Measurements from ENCODE around the gene NF1. TPM values are rescaled to one million over a fixed set of nuclear protein-coding genes. Genes with fewer than 3 reads are reported as not detected.

Gene NF1
- total RNA-seq, 4 donors from 2014 or later, result 66.1 to 107 (median 90.9) TPM

DNA sequence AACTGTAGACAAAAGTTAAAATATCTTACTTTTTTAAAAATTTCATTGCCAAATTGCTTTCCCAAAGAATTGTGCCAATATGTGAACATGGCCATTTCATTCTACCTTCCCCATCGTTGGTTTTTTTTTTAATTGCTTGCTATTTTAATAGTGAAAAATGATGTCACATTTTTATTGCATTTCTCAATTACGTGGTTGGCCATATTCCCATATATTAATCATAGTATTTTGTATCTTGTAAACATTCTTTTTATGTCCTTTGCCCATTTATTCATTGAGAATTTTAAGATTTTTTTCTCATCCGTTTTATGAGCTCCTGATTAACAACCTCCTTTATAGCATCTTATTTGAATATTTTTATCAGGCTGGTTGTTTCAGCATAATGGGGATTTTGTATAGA is 195.0 kb downstream of the NF1 start:
- DNase-seq (ENCODE audit: low spot score in 2 of 2), result no peak
- WGBS, 2 donors, result 52 to 54% methylated on average over 3 of the region's 3 CpGs
- no peaks in the 10 kb centered on the region for H3K4me1 ChIP-seq
- no peaks in the 10 kb centered on the region for H3K9me3 ChIP-seq
- H3K27me3 ChIP-seq, result no peaks in the 10 kb centered on the region
- peaks cover 0 to 20% (median 0%) of the 10 kb centered on the region in 3 donors for H3K36me3 ChIP-seq
- TF ChIP-seq, protein P1, sequence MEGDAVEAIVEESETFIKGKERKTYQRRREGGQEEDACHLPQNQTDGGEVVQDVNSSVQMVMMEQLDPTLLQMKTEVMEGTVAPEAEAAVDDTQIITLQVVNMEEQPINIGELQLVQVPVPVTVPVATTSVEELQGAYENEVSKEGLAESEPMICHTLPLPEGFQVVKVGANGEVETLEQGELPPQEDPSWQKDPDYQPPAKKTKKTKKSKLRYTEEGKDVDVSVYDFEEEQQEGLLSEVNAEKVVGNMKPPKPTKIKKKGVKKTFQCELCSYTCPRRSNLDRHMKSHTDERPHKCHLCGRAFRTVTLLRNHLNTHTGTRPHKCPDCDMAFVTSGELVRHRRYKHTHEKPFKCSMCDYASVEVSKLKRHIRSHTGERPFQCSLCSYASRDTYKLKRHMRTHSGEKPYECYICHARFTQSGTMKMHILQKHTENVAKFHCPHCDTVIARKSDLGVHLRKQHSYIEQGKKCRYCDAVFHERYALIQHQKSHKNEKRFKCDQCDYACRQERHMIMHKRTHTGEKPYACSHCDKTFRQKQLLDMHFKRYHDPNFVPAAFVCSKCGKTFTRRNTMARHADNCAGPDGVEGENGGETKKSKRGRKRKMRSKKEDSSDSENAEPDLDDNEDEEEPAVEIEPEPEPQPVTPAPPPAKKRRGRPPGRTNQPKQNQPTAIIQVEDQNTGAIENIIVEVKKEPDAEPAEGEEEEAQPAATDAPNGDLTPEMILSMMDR (IDR thresholded peaks at IDR 0.05), result no peak
- TF ChIP-seq POLR2A (IDR thresholded peaks at IDR 0.05), result no peak
- TF ChIP-seq EP300 (IDR thresholded peaks at IDR 0.05), result no peak
- no peak overlapping the region for H3K27ac ChIP-seq
- H3K4me3 ChIP-seq, result no peak overlapping the region

DNA sequence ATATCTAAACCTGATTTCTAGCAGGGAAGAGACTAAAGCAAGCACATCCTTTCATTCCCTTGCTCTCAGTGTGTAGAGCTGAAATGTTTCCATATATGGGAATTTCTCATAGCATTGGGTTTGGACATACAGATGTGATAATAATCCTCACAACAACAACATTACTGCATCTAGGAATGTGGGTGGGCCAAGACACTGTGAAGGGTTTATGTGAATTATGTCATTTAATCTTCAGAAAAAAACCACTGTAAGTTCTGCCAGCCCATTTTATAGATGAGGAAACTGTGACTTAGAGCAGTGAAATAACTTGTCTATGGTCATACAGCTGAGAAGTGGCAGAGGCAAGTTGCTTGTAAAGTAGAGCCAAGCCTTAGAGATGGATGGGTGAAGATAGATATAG is 197.0 kb downstream of the NF1 start:
- Histone ChIP-seq H3K9me3 (no peaks in the 10 kb centered on the region), H3K36me3 (peaks cover 0 to 13% (median 0%) of the 10 kb centered on the region in 3 donors), H3K27ac (no peak overlapping the region), H3K4me3 (no peak overlapping the region), H3K4me1 (peaks cover 0 to 5% (median 0%) of the 10 kb centered on the region in 4 donors), H3K27me3 (no peaks in the 10 kb centered on the region)
- no peak for DNase-seq (ENCODE audit: low spot score in 2 of 2)
- TF ChIP-seq POLR2A (IDR thresholded peaks at IDR 0.05) (no peak), EP300 (IDR thresholded peaks at IDR 0.05) (no peak)

DNA sequence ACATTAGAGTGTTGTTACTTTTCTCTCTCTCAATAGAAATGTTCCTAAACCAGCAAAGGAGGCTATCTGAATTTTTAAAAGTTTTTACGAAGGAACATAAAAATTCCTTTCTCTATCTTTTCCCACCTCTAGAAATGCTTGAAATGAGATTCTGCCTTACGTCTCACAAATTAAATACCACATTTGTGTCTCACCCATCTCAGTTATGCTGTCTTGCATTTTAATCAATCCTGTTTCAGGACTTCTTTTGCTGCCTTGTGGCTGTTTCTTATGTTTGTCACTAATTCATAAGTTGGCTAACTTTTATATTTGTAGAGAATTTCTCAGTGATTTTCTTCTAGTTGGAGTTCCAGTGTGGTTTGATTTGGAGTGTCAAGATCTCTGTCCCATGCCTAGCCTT is 198.8 kb downstream of the NF1 start:
- DNase-seq (ENCODE audit: low spot score in 2 of 2), result no peak
- Histone ChIP-seq H3K4me3 (no peak overlapping the region), H3K27ac (no peak overlapping the region), H3K36me3 (peaks cover 0 to 6% (median 0%) of the 10 kb centered on the region in 3 donors), H3K27me3 (no peaks in the 10 kb centered on the region), H3K4me1 (peaks cover 0 to 8% (median 0%) of the 10 kb centered on the region in 4 donors), H3K9me3 (no peaks in the 10 kb centered on the region)
- 67 to 77% methylated on average over 2 of the region's 2 CpGs for WGBS, 2 donors
- TF ChIP-seq EP300 (IDR thresholded peaks at IDR 0.05), result no peak
- TF ChIP-seq, protein P1 (IDR thresholded peaks at IDR 0.05), result no peak

DNA sequence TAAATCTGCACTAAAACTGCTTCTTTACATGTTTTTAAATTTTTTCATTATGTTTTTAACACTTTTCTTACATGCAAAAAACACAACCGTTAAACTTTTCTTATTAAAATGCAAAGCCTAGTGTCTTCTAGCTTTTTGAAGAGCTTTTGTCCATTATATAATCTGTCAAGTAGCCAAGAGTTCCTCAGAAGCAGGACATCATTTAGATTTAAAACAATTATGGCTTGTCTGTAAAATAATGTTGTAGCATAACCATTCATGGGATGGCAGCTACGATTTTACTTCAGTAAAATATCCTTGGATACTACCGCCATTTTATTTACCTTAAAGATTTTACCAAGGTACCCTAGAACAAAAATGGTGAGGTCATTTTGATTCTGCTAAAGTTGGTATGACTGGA is 199.5 kb downstream of the NF1 start:
- Histone ChIP-seq H3K4me1 (peaks cover 0 to 8% (median 0%) of the 10 kb centered on the region in 4 donors), H3K9me3 (no peaks in the 10 kb centered on the region), H3K36me3 (peaks cover 0 to 6% (median 0%) of the 10 kb centered on the region in 3 donors), H3K4me3 (no peak overlapping the region), H3K27me3 (no peaks in the 10 kb centered on the region), H3K27ac (no peak overlapping the region)
- no peak for DNase-seq (ENCODE audit: low spot score in 2 of 2)
- TF ChIP-seq POLR2A (IDR thresholded peaks at IDR 0.05), result no peak
- no peak for TF ChIP-seq EP300 (IDR thresholded peaks at IDR 0.05)
- TF ChIP-seq, protein P1 (IDR thresholded peaks at IDR 0.05), result no peak
- 52 to 63% methylated on average over 3 of the region's 3 CpGs for WGBS, 2 donors

DNA sequence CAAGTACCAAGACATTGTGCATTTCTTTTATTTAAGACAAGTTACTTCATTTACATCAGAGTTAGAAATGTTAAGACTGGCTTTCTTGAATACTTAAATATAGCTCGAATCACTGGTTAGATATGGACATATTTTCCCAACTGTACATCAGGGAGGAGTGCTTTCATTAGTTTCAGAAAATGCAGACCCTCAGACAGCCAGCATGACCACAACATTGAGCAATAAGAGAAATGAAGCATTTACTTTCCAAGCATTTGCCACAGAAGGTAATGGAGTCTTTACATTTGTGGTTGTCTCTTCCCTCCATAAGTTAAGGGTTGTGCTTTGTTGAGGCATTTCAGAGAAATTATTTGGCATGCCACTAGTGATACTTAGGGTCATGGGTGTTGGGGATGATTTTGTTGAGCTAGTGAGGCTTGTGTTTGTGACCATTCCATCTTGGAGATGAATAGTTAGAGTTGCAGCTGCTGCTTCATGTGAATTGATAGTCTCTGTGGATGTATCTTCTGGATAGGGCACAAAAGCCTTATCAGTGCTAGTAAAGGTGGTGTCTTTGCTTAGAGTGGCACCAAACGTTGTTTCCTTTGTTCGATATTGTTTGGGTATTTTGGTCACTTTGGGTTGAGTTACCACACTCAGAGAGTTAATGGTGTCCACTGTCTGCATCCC is 200.2 kb downstream of the NF1 start:
- Histone ChIP-seq H3K4me3 (no peak overlapping the region), H3K4me1 (peaks cover 0 to 8% (median 0%) of the 10 kb centered on the region in 4 donors), H3K9me3 (no peaks in the 10 kb centered on the region), H3K27ac (no peak overlapping the region), H3K27me3 (no peaks in the 10 kb centered on the region), H3K36me3 (peaks cover 0 to 6% (median 0%) of the 10 kb centered on the region in 3 donors)
- no peak for DNase-seq (ENCODE audit: low spot score in 2 of 2)
- no peak for TF ChIP-seq POLR2A (IDR thresholded peaks at IDR 0.05)
- TF ChIP-seq EP300 (IDR thresholded peaks at IDR 0.05), result no peak
- TF ChIP-seq, protein P1 (IDR thresholded peaks at IDR 0.05), result no peak
- WGBS, 2 donors, result 83 to 85% methylated on average over 3 of the region's 3 CpGs

Data from tibial nerve (tissue), 4 donors.